Measurements from ENCODE around the gene MYRF. TPM values are rescaled to one million over a fixed set of nuclear protein-coding genes. Genes with fewer than 3 reads are reported as not detected.
A peak's percentile ranks its signal among the peaks of the same experiment; 100 is the strongest.

MYRF gene
- total and polyA plus RNA-seq, 9 of the 15 experiments (the other 6 are each of a cell fraction or from before 2014, with no cell fraction given): 2.3 to 25.8 (median 7.1) TPM

DNA sequence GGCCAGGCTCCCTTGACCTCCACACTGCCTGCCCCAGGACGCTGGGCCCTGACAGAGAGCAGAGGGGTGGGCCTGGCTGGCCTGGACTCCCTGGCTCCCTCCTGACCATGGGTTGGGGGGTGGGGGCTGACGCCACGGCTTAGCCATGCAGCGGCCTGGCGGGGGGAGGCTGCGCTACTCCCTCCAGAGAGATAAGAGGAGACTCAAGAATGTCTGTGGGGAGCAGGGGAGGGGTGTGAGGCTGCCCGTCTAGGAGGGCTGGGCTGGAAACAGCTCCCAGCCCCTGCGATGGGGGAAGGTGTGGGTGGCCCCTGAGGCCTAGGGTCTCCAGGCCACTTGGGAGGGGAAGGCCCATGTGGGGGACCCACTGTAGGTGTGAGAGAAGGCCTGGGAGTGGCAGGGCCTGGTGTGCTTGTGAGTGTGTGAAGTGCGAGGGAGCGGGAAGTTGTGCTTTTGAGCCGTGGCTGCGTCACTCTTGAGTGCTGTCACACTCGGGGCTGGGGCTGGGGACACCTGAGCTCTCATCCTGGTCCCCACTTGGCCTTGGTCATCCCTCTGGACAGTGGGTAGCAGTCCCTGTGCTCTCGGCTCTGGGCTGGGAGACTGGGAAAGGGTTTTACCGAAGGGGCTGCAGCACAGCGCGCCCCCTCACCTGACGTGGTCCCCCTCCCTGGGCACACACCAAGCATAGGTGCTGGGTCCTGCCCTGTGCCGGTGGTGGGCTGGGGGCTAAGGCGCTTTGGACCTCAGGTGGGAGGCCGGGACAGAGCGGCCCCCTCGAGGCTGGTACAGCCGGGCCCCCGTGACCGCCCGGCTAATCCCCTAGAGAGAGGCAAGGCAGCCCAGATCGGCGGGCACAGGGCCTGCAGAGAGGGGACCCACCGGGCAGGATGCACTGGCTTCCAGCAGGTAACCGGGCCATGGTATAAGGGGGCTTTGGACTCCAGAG lies 2.4 kb downstream of the MYRF start (continued):
- TF ChIP-seq CBX3 (IDR thresholded peaks at IDR 0.05; ENCODE audit: borderline replicate concordance in 1 of 2, low read length in 2 of 2) (no peak), SOX6 (IDR thresholded peaks at IDR 0.05) (no peak), TBL1XR1 (IDR thresholded peaks at IDR 0.05; ENCODE audit: low read length in 2 of 2) (peak in 1 of 2 experiments; percentile 44; a peak in 1 of 4 replicates), ZNF592 (IDR thresholded peaks at IDR 0.05) (peak; percentile 75)

DNA sequence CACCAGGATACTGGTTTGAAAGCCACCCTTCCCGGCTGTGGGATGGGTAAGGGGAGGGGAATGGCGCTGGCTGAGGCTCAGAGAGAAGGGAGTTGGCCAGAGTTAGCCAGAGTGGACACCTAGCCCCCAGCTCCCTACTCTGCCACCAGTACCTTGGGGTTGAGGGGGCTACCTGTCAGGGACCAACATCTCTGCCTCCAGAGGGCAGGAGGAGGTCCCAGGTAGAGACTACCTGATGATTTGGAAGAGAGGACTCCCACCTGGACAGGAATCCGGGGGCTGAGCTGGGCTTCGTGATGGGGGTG lies 3.7 kb downstream of the MYRF start:
- peak overlapping the region in 1 of 2 experiments; percentile 78; a peak in 3 of 4 replicates for H3K9ac ChIP-seq (ENCODE audit: insufficient read depth in 1 of 2, low read depth in 2 of 2, low read length in 2 of 2)

More for the DNA sequence above, 3.7 kb downstream of the MYRF start:
- Histone ChIP-seq H3K27me3 (ENCODE audit: control insufficient read depth in 2 of 2, insufficient read depth in 2 of 2, low read length in 2 of 2) (no peaks in the 10 kb centered on the region), H3K4me2 (ENCODE audit: insufficient read depth, low read length) (no peak overlapping the region), H3K4me1 (replicated peaks in 1 of 2; ENCODE audit: control insufficient read depth in 2 of 2, insufficient read depth in 2 of 2, low read length in 2 of 2) (peaks cover 50 to 80% of the 10 kb centered on the region in 2 experiments), H3K27ac (ENCODE audit: extremely low read depth, low read depth, low read length) (peak overlapping the region; percentile 66; the same call in 1 of the 3 replicates), H2AFZ (ENCODE audit: low read depth, low read length) (no peak overlapping the region), H3K9me1 (ENCODE audit: control insufficient read depth, insufficient read depth, low read length) (no peaks in the 10 kb centered on the region), H3K79me2 (ENCODE audit: control insufficient read depth, insufficient read depth, low read length) (peaks cover 53% of the 10 kb centered on the region), H4K20me1 (replicated peaks; ENCODE audit: control insufficient read depth, insufficient read depth, low read length) (no peaks in the 10 kb centered on the region), H3K4me3 (no peak overlapping the region), H3K36me3 (ENCODE audit: control insufficient read depth, insufficient read depth, low read length) (no peaks in the 10 kb centered on the region), H3K9me3 (replicated peaks; ENCODE audit: control insufficient read depth, insufficient read depth, low read depth, low read length) (no peaks in the 10 kb centered on the region)
- no TSS peak for BruUV-seq (replicated peaks)
- ATAC-seq (no peak), DNase-seq (ENCODE audit: extremely low read depth in 1 of 4, low spot score in 3 of 4) (no peak), FAIRE-seq (no peak)
- TF ChIP-seq FOXJ2 (tag; IDR thresholded peaks at IDR 0.05): no peak
- peak in 1 of 2 experiments; percentile 10 for TF ChIP-seq E2F6 (IDR thresholded peaks at IDR 0.05; ENCODE audit: borderline replicate concordance in 1 of 2, extremely low read depth in 1 of 2, insufficient read depth in 1 of 2, insufficient read length in 1 of 2, low read depth in 1 of 2, low read length in 1 of 2, poor library complexity in 1 of 2, severe bottlenecking in 1 of 2)
- ChIA-PET POLR2A (interaction anchor here (0.5 to 1.0 kb wide), 2 partner anchors 8 to 9 kb away, joined by 3 to 6 read pairs; no protein-coding TSS in a partner anchor), CTCF (ENCODE audit: low intra/inter-chr PET ratio) (no interaction called here)
- 53% methylated on average over 4 of the region's 4 CpGs for WGBS (ENCODE audit: insufficient coverage, low coverage, missing lambda C conversion rate)
- intact Hi-C loops (cut with micrococcal nuclease) (no loop called here), in situ Hi-C loops (cut with MboI) (no loop called here)

Data from K562 (cell line).